HG03066 (cell line): ENCODE results near the gene SLC2A5.
"Not testable (repeated sequence)": the region's sequence is repeated elsewhere in the genome, so short reads cannot be mapped to it uniquely, and the experiment has no call there.

Source experiments
- ATAC-seq: cut with Tn5 transposase; IDR thresholded peaks from one replicate; pipeline ENCODE4 v1.9.1; 2021; ENCODE audit warnings: low read depth; ENCODE audit not compliant: unreplicated experiment

SLC2A5 gene

GRCh38 chr1:9038881-9039760 is 30.3 kb downstream of the SLC2A5 start:
- ATAC-seq: no peak

- ATAC-seq: no peak
Observed at GRCh38 chr1:9038338-9038650, 31.1 kb downstream of the SLC2A5 start.

DNA sequence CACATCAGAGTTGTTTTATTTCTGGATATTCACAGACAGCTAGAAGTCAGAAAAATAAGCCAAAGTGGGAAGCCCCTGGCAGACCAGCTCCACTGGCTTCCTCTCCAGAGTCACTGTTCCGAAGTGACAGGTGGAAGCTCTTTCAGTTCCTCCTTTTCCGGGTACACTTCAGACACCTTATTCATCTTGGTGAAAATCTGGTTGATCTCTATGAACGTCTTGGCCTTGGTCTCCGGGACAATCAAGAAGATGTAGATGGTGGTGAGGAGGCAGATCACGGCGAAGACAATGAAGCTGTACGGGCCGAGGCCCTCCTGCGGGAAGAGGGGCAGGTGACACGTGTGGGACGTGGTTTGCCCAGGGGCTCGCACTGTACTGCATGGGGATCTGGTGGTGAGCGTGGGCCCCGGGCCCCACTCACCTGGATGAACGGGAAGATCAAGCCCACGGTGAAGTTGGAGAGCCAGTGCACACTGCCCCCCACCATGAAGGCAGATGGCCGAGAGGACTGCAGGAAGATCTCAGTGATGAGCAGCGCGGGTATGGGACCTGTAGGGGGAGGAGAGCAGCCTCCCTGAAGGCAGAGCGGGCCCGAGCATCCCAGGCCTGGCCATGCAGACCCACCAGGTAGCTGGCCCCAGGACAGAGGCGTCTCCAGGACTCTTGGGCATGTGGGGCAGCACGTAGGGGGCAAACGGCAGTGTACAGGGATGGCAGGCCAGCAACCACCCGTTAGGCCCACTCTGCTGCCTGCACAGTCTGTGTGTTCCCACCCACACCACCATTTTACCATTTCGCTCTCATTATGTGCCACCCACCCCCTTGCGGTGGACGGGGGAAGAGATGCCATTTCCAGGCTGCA is 31.7 kb downstream of the SLC2A5 start:
- no peak for ATAC-seq

DNA sequence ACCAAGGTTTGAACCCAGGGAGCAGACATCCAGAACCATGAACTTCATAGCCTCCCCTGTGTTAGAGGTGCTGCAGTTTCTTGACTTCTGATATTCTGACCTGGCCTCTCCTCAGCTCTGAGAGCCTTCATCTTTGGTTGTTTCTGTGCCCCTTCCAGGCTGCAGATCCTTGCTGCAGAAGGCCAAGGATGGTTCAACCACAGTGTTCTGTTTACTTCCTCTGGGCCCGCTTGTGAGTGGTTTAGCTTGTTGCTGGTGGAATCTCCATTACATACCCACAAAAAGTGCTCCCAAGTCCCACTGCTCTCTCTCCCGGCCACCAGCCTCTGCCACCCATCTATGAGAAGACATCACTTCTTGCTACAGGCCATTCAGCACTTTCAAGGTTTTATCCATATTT is 34.2 kb downstream of the SLC2A5 start:
- no peak for ATAC-seq

DNA sequence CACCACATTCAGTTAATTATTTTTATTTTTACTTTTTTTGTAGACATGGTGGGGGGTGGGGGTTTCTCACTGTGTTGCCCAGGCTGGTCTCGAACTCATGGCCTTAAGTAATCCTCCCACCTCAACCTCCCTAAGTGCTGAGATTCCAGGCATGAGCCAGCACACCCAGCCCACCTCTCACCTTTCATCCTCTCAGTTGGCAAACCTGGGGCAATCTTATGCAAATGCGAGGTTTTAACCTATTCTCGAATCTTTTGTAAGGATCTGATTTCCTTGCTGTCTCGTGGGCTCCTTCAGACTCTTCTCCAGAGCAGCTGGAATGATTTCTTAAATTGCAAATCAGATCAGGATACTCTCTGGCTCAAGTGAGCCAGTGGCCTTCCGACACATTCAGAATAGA is 36.1 kb downstream of the SLC2A5 start:
- ATAC-seq: no peak

- ATAC-seq: no peak
Observed at GRCh38 chr1:9031484-9032259, 37.8 kb downstream of the SLC2A5 start.

- ATAC-seq: not testable (repeated sequence)
Observed at GRCh38 chr1:9031077-9031476, 38.4 kb downstream of the SLC2A5 start.

GRCh38 chr1:9028921-9029705 is 40.3 kb downstream of the SLC2A5 start:
- ATAC-seq: no peak

DNA sequence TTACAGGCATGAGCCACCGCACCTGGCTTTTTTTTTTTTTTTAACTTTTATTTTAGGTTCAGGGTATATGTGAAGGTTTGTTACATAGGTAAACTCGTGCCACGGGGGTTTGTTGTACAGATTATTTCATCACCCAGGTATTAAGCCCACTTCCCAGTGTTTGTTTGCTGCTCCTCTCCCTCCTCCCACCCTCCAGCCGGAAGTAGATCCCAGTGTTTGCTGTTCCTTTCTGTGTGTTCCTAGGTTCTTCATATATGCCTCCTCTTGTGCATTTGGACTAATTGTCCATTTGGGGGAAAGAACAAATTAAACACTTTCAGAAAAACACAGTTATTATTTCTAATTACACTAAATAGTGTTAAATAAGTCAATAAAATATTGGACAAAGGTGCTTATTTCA is 42.1 kb downstream of the SLC2A5 start:
- ATAC-seq: no peak

- ATAC-seq: no peak
Observed at GRCh38 chr1:9025449-9025848, 44.0 kb downstream of the SLC2A5 start.

DNA sequence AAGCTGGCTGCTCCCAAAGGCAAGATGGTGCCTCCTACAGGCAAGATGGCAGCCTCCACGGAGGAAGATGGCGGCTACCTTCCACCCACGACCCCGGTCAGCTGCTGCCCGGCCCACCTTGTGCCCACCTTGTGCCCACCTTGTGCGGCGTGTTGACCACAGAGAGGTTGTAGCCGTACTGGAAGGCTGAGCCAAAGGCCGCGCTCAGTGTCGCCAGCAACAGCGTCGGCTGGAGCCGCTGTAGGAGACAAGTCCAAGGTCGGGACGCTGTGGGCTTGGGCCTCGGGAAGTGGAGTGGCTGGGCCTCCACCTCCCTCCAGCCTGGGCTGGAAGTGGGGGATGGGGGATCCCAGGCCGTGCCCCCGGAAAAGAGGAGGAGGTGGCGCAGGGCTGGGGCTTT is 44.6 kb downstream of the SLC2A5 start:
- no peak for ATAC-seq

DNA sequence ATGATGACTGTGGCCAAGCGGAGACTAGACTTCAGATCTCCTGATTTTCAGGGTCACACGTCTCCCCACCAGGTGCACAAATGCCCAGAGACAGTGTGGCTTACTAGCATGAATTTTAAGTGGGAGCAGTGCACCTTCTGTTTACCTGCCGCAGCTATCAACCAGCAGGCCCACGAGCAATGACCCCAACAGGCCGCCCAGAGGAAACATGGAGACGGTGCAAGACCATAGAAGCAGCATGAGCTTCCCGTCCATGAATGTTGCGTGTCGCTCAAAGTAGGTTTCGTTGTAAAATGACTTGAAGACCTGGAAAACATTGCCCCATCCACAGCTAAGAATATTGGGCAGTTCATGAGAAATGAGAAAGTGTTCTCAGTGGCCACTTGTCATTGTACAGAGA is 46.7 kb downstream of the SLC2A5 start:
- no peak for ATAC-seq

- ATAC-seq: not testable (repeated sequence)
Observed at GRCh38 chr1:9022026-9022738, 47.3 kb downstream of the SLC2A5 start.

GRCh38 chr1:9020305-9020704 is 49.1 kb downstream of the SLC2A5 start:
- no peak for ATAC-seq

GRCh38 chr1:9019896-9020295 is 49.5 kb downstream of the SLC2A5 start:
- no peak for ATAC-seq

- no peak for ATAC-seq
Observed at GRCh38 chr1:9018333-9018732, 51.1 kb downstream of the SLC2A5 start.

DNA sequence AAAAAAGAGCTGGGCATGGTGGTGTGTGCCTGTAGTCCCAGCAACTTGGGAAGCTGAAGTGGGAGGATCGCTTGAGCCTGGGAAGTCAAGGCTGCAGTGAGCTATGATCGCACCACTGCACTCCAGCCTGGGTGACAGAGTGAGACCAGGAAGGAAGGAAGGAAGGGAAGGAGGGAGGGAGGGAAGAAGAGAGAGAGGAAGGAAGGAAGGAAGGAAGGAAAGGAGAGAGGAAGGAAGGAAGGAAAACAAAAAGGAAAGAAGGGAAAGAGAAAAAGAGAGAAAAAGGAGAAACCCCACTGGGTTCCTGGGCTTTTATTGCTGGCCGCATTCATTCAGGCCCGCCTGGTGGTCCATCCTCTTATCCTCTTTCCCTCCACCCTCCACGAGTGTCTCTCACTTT is 53.0 kb downstream of the SLC2A5 start:
- no peak for ATAC-seq

DNA sequence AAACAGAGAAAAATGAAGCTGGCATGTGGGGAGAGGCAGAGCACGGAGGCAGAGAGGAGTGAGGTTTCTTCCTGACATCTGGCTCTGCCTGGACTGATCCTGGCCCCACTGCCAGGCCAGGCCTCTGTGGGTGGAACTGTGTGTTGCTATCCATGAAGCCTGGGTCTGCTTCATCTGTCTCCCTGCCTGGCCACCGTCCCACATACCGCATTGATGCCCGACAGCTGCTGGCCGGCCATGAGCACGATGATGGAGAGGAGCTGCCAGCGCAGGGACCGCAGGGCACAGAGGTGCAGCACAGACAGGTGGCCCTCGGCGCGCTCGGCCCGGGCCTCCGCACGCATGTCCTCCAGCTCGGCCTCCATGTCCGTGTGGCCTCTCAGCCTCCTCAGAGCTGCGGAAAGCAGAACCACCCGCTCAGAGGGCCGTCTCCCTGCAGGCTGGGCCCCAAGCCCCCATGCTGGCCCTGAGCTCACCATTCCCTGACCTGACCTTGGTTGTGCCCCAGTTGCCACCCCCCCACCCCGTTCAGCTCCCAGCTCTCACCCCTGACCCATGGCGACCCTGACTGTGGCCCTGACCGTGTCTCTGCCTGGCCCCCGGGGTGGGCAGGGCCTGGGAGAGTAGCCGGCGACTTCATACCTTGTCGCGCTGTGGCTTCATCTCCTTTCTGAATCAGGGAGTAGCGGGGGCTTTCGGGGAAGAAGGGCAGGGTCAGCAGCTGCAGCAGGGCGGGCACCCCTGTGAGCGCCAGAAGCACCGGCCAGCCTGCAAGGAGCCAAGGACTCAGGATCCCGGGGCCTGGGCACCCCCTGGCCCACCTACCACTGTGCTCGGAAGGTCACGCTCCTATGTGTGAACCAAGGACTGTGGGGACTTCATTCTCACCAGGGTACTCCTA is 54.7 kb downstream of the SLC2A5 start:
- ATAC-seq: no peak

GRCh38 chr1:9013819-9014218 is 55.6 kb downstream of the SLC2A5 start:
- no peak for ATAC-seq
